H1 (cell line): ENCODE data around the gene TNFRSF11A.

Experiments used
- EP300 ChIP-seq, 2 experiments: IDR thresholded peaks; 1 replicate in 1 of 2; 2 replicates in 1 of 2; pipeline ENCODE4 v1.6.1; 2011 to 2012; ENCODE audit warnings: low read depth in 2 of 2, low read length in 2 of 2, mild to moderate bottlenecking in 2 of 2, borderline replicate concordance in 1 of 2, inconsistent platforms in 1 of 2, moderate library complexity in 1 of 2
- EZH2 ChIP-seq: fragments of 200-600 bp; sonication (generic); IDR thresholded peaks from 2 replicates; pipeline ENCODE4 v1.7.1; 2012; ENCODE audit warnings: low read depth, mild to moderate bottlenecking, moderate library complexity, low read length, inconsistent platforms; ENCODE audit not compliant: severe bottlenecking
- POLR2A ChIP-seq, 2 experiments: IDR thresholded peaks; 1 replicate in 1 of 2; 2 replicates in 1 of 2; pipeline ENCODE4 v1.6.1; 2011; ENCODE audit warnings: low read depth in 2 of 2, low read length in 2 of 2, mild to moderate bottlenecking in 2 of 2; ENCODE audit errors: control extremely low read depth in 1 of 2
- RFX5 ChIP-seq: IDR thresholded peaks from 2 replicates; pipeline ENCODE4 v1.6.1; 2011; ENCODE audit warnings: low read depth, low read length, improper control_type of control experiment, borderline replicate concordance
- RNF2 ChIP-seq: fragments of 200-900, 300-1000 bp; sonication (generic); IDR thresholded peaks from 2 replicates; pipeline ENCODE4 v1.7.1; 2016; ENCODE audit warnings: borderline replicate concordance, low read depth, mild to moderate bottlenecking, antibody characterized with exemption, low read length; ENCODE audit not compliant: poor library complexity, severe bottlenecking; ENCODE audit errors: missing control alignments
- SIN3A ChIP-seq, 2 experiments: IDR thresholded peaks in 1 of 2; conservative IDR thresholded peaks in 1 of 2; 2 replicates each; pipeline ENCODE4 v1.6.1; 2011 to 2012; ENCODE audit warnings: low read length in 2 of 2, improper control_type of control experiment in 1 of 2, low read depth in 1 of 2, mild to moderate bottlenecking in 1 of 2
- SP1 ChIP-seq: IDR thresholded peaks from 2 replicates; pipeline ENCODE4 v1.6.1; 2011; ENCODE audit warnings: low read depth, low read length
- TAF7 ChIP-seq: optimal IDR thresholded peaks from 2 replicates; pipeline ENCODE3; 2011; ENCODE audit warnings: low read depth, mild to moderate bottlenecking, inconsistent platforms, low read length, moderate library complexity, borderline replicate concordance
- TF ChIP-seq, protein P1 (sequence below), 3 experiments: IDR thresholded peaks; 1 replicate in 2 of 3; 2 replicates in 1 of 3; pipeline versions ENCODE4 v1.5.1 to v1.6.1; 2011; ENCODE audit warnings: low read length in 3 of 3, mild to moderate bottlenecking in 3 of 3, inconsistent platforms in 2 of 3, low read depth in 1 of 3, moderate library complexity in 1 of 3; ENCODE audit not compliant: insufficient read depth in 1 of 3; ENCODE audit errors: control extremely low read depth in 1 of 3
- TF ChIP-seq, protein P2 (sequence below): IDR thresholded peaks from 2 replicates; pipeline ENCODE4 v1.6.1; 2012; ENCODE audit warnings: inconsistent platforms

DNA sequence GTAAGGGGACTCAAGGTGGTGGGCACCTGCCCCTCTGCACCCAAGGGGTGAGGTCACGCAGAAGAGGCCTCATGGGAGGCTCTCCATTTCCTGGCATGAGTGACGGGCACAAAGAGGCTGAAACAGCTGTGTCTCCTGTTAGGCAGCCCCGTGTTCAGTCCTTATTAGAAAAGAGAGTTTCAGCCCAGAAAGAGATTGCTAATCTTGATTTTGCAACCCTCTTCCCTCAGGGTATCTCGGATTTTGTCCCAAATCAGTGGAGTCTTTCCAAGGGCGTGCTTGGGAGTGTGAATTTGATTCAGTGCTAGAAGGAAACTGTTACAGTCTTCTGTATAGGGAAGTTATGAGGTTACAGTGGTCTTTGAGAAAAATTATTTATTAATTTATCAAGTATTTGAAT lies 10.4 kb downstream of the TNFRSF11A start:
- no peak for TF ChIP-seq EP300 (IDR thresholded peaks at IDR 0.05; ENCODE audit: borderline replicate concordance in 1 of 2, low read depth in 2 of 2, low read length in 2 of 2)
- TF ChIP-seq RNF2: no peak
- no peak for TF ChIP-seq POLR2A (IDR thresholded peaks at IDR 0.05; ENCODE audit: control extremely low read depth in 1 of 2, low read depth in 2 of 2, low read length in 2 of 2)
- TF ChIP-seq, protein P1, sequence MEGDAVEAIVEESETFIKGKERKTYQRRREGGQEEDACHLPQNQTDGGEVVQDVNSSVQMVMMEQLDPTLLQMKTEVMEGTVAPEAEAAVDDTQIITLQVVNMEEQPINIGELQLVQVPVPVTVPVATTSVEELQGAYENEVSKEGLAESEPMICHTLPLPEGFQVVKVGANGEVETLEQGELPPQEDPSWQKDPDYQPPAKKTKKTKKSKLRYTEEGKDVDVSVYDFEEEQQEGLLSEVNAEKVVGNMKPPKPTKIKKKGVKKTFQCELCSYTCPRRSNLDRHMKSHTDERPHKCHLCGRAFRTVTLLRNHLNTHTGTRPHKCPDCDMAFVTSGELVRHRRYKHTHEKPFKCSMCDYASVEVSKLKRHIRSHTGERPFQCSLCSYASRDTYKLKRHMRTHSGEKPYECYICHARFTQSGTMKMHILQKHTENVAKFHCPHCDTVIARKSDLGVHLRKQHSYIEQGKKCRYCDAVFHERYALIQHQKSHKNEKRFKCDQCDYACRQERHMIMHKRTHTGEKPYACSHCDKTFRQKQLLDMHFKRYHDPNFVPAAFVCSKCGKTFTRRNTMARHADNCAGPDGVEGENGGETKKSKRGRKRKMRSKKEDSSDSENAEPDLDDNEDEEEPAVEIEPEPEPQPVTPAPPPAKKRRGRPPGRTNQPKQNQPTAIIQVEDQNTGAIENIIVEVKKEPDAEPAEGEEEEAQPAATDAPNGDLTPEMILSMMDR (IDR thresholded peaks at IDR 0.05; ENCODE audit: control extremely low read depth in 1 of 3, insufficient read depth in 1 of 3, low read depth in 1 of 3, low read length in 3 of 3): no peak
- no peak for TF ChIP-seq SIN3A (conservative IDR thresholded peaks at IDR 0.05 in 1 of 2, IDR thresholded peaks at IDR 0.05 in 1 of 2; ENCODE audit: low read depth in 1 of 2, low read length in 2 of 2)
- TF ChIP-seq, protein P2, sequence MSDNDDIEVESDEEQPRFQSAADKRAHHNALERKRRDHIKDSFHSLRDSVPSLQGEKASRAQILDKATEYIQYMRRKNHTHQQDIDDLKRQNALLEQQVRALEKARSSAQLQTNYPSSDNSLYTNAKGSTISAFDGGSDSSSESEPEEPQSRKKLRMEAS: no peak
- no peak for TF ChIP-seq RFX5
- no peak for TF ChIP-seq EZH2
- no peak for TF ChIP-seq SP1
- TF ChIP-seq TAF7: no peak
